ENCODE data around the gene GCNT2.
"Not testable (repeated sequence)": the region's sequence is repeated elsewhere in the genome, so short reads cannot be mapped to it uniquely, and the experiment has no call there.

The GCNT2 gene

DNA sequence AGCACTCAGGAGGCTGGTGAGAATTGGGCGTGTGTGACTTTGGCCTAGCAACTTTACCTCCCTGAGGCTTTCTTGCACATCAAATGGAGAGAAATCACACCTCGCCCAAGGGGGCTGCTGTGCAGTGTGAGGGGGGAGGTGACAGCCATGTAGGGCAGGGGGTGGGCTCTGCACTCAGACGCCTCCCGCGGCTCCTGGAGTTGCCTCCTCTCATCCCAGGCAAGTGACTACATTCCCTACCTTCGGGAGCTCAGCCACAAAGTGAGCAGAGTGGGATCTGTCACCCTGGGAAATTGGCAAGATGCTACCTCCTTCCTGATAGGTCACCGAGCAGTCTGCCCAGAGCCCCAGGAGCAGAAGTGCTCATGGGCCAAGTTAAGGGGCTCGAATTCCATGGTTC is 56.0 kb downstream of the GCNT2 start:
- in situ Hi-C loops (cut with MboI; ENCODE audit: low sequenced_read_pairs) = no loop called here

DNA sequence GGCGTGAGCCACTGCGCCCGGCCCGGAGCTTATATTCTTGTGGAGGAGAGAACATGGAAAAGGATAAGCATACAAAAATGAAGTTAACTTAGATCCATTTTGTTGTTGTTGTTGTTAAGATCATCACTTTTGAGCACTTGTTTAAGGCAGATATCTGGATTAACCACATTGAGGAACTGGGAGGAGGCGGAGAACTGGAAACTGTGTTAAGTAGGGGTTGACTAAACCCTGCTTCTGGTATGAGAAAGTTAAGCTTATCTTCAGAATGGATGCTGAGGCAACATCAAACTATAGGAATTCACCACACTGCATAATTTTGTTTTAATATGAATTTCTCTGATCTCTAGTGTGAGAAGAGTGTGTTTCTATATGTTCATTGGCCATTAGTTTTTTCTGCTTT is 57.6 kb downstream of the GCNT2 start:
- in situ Hi-C loops (cut with MboI; ENCODE audit: low sequenced_read_pairs) = no loop called here

DNA sequence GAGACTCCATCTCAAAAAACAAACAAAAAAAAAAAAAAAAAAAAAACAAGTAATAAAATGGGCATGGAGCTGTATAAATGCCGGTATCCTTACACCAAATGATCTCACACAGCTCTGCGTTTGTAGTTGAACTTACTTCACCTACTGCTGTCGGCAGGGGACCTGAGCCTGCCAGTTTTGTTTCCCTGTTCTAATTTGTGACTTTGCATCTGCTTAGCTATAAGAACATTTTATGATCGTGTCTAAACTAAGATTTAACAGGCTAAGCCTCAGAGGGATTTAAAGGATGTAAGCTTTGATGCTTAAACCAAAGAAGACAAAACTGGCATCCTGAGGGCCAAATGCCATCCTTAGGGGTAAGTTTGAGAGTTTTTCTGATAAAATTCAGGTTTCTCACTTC is 58.7 kb downstream of the GCNT2 start:
- in situ Hi-C loops (cut with MboI; ENCODE audit: low sequenced_read_pairs) = no loop called here

DNA sequence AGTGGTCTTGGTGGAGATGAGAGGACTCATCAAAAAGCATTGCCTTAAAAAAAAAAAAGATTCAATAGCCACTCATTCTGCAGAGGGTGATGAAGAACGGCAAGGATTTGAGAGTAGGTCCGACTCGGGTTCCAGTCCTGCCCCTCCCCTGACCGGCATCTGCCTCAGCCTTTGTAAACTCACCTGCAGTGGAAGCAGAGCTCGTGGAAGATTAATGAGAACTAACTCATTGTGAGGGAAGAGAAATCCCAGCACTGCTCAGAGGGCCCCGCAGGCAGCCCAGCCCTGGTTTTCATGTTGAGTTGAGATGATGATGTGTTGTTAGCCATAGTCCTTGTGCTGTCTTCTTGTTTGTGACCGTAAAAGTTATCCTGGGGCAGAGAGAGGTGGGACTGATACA is 59.4 kb downstream of the GCNT2 start:
- in situ Hi-C loops (cut with MboI; ENCODE audit: low sequenced_read_pairs) = no loop called here

DNA sequence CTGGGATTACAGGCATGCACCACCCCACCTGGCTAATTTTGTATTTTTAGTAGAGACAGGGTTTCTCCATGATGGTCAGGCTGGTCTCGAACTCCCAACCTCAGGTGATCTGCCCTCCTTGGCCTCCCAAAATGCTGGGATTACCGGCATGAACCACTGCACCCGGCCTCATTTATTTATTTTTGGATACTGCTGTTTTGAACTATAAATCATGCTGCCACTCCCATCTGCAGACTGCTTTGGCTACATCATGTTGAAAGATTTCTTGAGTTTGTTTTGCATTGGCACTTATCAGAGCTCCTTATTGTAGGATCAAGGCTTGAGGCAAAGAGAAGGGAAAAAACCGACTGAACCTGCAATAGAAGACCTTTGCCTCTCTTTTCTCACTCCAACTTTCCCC is 60.3 kb downstream of the GCNT2 start:
- in situ Hi-C loops (cut with MboI; ENCODE audit: low sequenced_read_pairs) = not testable (repeated sequence)

DNA sequence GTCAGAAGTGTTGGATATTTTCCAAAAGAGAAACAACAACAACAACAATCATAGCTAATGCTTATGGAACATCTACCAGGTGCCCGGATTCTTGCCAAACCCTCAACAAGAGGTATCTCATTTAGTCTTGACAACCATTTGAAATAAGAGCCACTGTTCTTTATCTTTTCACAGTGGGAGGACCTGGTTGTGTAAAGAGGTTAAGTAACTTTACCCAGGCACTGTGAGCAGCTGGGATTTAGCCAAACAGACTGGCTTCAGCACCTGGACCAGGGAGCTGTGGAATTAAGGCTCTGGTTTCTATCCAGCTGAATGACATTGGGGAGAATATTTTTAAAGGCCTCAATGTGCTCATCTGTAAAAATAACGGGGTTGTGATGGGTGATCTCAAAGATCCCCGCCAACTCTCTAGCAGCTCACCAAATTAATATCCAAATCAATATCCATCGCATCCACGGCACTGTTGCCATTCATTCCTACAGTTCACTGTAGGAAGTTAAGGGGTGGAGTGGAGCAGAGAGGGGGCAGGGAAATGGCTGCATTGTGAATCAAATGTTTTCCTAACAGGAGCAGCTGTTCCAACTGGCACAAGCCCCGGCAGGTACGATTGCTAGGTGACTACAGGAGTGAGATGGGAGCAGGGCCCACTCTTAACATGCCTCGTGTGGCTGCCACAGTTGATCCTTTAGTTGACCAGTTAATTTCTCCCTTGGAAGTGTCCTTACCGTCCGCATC is 61.8 kb downstream of the GCNT2 start:
- in situ Hi-C loops (cut with MboI; ENCODE audit: low sequenced_read_pairs) = no loop called here

DNA sequence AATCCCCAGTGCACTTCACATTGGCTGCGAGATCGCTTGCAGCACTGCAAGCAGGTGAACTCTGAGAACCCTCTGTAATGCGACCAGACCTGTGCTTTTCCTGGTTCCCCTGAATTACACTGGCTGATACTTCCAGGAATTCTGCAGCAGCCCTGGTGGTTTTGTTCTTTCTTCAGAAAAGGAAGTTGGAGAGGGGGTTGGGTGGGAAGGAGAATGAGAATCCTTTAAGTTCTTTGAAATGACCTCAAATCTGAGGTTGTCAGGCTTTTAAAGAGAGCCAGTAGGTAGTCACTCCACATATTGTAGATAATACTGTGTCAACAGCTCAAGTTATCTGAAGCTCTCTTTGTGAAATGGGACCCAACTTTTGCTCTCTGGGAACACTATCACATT is 62.4 kb downstream of the GCNT2 start:
- in situ Hi-C loops (cut with MboI; ENCODE audit: low sequenced_read_pairs) = no loop called here

DNA sequence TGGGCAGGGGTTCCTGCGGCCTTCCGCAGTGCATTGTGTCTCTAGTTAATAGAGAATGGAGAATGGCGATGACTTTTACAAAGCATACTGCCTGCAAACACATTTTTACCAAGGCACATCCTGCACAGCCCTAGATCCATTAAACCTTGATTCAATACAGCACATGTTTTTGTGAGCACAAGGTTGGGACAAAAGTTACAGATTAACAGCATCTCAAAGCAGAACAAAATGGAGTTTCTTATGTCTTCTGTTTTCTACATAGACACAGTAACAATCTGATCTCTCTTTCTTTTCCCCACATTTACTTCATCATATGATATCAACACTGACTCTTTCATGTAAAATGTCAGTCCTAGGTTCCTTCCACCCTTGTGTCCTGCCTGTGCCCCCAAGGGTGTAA is 63.5 kb downstream of the GCNT2 start:
- in situ Hi-C loops (cut with MboI; ENCODE audit: low sequenced_read_pairs) = no loop called here

DNA sequence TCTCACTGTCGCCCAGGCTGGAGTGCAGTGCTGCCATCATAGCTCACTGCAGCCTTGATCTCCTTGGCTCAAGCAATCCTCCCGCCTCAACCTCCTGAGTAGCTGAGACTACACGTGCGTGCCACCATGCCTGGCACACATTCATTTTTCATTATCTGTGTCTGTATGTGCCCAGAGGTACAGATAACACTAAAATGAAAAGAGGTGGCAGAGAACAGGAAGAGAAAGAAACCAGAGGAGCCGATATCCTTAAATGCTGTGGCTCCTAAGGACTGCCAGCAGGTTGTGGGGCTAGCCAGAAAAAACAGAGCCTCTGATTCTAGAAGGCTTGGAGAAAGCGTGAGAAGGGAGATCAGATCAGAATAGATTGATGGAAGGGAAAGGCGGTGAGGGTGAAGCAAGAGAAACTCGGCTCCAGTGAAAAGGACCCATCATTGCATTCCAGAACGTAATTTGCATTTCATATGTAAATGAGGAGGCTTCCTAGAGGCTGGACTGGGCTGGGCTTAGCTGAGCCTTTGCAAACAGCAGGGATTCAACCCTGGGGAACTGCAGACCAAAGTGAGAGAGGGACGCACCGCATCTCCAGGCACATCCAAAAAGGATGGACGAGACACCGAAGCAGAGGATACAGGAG is 64.2 kb downstream of the GCNT2 start:
- in situ Hi-C loops (cut with MboI; ENCODE audit: low sequenced_read_pairs) = no loop called here

DNA sequence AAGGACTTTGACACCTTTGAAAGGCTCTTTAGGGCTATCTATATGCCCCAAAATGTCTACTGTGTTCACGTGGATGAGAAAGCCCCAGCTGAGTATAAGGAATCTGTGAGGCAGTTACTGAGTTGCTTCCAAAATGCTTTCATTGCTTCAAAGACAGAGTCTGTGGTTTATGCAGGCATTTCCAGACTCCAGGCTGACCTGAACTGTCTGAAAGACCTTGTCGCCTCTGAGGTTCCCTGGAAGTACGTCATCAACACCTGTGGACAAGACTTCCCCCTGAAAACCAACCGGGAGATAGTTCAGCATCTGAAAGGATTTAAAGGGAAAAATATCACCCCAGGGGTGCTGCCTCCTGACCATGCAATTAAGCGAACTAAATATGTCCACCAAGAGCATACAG is 65.2 kb downstream of the GCNT2 start:
- in situ Hi-C loops (cut with MboI; ENCODE audit: low sequenced_read_pairs) = no loop called here

DNA sequence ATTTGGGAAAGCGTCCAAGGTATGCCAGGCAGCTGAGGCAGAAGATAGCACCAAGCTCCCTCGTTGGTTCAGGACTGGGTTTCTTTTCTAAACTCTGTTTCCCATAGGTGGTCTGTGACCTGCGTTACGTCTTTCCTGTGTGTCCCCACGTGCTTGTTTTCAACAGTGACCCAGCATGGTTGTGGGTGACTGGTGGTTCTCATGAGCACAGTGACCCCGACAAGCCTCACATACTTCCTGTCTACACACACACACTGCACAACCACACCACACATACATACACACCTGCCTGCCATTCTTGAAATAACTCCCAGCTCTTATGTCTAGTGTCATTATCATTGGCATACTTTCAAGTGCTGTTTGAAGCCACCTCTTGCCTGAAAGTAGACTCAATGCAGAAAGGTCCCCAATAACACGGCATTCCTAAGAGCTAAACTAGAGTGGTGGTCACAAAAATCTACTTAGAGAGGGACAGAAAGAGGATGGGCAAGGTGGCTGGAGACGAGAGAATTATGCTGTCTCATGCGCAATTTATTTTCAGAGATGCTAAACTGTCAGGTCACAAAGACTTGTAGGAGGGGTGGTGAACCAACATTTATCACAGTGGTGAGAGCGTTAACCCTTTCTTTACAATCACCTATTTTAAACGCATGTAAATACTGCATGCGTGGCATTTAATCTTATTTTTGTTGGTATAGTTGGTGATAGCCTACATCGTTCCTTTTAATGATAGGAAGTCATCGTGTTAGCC is 66.7 kb downstream of the GCNT2 start:
- in situ Hi-C loops (cut with MboI; ENCODE audit: low sequenced_read_pairs) = no loop called here

DNA sequence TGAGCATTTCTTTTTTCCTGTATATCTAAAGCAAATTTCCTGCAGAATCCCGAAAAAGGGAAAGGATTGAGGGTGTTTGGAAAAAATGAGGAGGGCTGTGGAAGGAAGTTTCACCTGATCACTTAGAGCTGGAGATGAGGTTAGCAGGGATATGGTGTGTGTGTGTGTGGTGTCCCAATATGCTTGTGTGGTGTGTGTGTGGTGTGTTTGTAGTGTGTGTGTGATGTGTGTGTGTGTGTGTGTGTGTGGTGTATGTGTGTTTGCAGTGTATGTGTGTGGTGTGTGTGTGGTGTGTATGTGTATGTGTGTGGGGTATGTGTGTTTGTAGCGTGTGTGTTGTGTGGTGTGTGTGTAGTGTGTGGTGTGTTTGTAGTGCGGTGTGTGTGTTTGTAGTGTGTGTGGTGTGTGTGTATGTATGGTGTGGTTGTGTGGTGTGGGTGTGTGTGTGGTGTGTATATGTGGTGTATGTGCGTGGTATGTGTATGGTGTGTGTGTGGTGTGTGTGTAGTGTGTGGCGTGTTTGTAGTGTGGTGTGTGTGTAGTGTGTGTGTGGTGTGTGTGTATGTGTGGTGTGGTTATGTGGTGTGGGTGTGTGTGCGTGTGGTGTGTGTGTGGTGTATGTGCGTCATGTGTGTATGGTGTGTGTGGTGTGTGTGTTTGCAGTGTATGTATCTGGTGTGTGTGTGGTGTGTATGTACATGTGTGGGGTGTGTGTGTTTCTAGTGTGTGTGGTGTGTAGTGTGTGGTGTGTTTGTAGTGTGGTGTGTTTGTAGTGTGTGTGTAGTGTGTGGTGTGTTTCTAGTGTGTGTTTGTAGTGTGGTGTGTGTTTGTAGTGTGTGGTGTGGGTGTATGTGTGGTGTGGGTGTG is 67.6 kb downstream of the GCNT2 start:
- in situ Hi-C loops (cut with MboI; ENCODE audit: low sequenced_read_pairs) = no loop called here

DNA sequence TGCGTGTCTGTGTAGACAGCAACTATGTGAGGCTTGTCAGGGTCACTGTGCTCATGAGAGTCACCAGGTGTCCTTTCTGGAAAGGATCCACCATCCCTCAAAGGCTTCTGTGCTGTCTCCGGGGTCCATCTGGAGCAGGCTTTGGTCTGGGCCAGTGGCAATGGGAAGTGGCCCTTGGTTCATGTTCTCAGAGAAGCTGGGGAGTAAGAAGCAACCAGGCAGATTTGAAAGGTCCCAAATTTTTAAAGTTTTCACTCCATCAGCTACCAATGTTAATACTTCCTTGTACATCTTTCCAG is 68.2 kb downstream of the GCNT2 start:
- in situ Hi-C loops (cut with MboI; ENCODE audit: low sequenced_read_pairs) = no loop called here

DNA sequence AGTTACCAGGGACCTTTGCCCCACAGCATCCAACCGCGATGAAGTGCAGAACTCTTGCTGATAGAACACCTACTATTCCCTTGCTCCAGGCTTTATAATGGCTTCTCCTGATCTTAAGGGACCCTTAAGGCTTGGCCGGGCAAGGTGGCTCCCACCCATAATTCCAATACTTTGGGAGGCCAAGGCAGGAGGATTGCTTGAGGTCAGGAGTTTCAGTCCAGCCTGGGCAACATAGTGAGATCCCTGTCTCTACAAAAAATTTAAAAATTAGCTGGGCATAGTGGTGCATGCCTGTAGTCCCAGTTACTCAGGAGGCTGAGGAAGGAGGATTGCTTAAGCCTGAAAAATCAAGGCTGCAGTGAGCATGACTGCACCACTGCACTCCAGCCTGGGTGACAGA is 68.8 kb downstream of the GCNT2 start:
- in situ Hi-C loops (cut with MboI; ENCODE audit: low sequenced_read_pairs) = no loop called here

DNA sequence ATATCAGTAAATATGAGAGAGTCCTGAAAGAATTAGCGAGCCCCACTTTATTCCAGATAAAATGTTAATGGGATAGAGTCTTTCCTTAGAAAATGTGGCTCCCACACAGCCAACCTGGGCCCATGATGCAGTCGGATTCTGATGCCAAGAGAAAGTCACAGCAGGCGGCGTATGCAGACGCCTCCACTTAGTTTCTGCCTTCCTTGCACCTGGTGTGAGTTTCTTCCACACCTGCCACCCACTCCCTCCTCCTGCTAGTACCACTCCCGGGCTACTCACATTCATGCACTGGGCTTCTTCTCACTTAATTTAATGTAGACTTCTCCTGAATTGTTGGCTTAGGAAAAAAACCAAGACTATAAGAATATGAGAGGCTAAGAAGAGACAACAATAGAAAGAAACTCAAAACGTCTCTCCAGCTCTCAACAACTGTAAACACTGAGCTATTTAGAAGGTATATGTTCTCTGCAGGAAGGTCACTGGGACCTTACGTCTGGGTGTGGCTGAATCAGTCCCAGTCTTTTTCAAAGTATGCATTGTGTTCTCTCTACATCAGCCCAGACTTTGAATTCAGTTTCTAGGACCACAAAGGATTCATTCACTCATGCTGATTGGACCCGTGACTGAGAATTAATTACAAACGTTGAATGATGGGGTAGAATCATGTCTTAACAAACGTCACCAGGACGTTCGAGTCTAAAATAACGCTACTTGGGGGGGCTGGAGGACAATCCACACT is 70.4 kb downstream of the GCNT2 start:
- in situ Hi-C loops (cut with MboI; ENCODE audit: low sequenced_read_pairs) = no loop called here

DNA sequence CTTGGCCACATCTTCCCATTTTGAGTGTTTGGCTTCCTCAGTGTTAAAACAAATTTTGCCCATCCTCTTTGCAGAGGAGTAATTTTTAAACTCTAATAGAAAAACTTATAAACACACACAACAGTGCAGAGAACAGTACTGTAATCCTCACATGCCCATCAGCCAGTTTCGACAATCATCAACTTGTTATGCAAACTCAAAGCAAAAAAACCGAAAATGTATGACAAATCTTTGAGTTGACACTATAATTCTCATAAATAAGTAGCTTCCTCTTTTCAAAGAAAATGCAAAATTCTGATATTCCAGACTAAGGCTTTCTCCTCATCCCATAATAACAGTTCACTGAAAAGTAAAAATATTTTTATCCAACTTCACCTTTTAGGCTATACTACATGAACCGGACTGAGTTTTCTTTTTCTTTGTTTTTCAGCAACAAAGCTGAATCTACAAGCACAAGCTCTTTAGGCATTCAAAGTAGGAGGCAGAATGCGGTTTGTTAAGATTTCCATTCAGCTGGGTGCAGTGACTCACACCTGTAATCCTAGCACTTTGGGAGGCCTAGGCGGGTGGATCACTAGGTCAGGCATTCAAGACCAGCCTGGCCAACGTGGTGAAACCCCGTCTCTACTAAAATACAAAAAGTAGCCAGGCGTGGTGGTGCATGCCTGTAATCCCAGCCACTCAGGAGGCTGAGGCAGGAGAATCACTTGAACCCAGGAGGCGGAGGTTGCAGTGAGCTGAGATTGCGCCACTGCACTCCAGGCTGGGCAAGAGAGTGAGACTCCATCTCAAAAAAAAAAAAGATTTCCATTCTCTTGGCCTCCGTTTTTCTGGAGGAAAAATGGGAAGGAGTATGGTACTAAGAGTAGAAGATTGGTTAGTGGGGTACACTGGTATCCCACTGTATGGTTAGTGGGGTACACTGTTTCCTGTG is 74.8 kb downstream of the GCNT2 start:
- in situ Hi-C loops (cut with MboI; ENCODE audit: low sequenced_read_pairs) = no loop called here

DNA sequence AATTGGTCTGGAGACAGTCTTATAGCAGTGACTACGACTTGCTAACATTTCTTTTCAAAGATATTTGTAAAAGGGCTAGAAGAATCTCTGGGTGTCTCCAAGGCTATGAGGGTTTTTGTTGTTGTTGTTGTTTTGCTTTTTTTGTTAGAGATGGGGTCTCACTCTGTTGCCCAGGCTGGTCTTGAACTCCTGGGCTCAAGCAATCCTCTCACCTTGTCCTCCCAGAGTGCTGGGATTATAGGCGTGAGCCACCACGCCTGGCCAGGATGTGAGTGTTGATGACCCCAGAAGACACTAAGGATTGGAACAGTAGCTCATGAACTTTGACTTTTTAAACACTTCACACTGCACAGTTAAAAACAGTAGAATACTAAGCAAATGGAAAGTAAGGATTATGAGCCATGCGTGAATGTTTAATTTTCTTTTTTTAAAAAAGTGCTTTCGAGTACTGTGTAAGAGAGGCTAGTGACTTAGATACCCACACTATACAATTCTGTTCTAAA is 76.4 kb downstream of the GCNT2 start:
- in situ Hi-C loops (cut with MboI; ENCODE audit: low sequenced_read_pairs) = no loop called here

DNA sequence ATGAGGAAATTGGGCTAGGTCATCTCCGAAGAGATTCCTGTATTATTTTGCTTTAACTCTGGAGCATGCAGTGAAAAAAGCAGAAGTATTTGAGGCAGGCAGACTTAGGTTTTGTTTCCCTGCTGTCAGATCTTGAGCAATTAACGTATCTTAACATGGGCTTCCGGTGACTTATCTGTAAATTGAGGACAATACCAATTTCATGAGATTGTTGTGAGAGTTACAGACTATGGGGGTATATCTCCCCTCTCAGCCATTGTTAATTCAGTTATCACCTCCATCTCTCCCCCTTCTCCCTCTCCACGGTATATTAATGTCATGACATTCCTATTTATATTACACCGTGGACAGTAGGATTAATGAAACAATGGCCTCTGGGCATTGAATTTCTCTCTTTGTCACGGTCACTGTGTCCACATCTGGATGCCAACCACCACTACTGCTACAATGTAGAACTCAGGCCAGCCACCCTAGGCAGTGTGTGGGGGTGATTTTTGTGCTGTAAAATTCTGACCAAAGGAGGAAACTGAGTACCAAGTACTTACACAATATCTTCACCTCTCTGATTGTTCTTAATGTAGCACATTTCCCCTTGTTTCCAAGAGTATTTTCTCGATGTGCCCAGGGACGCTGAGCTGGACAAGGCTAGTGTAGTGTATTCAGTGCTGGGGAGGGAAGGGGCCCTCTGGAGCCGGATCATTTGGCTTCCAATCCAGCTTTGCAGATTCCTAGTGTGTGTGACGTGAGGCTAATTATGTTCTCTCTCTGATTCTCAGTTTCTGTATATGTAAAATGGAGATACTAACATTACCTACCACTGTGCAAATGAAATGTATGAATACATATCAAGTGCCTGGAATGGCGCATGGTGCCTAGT is 77.2 kb downstream of the GCNT2 start:
- in situ Hi-C loops (cut with MboI; ENCODE audit: low sequenced_read_pairs) = no loop called here

DNA sequence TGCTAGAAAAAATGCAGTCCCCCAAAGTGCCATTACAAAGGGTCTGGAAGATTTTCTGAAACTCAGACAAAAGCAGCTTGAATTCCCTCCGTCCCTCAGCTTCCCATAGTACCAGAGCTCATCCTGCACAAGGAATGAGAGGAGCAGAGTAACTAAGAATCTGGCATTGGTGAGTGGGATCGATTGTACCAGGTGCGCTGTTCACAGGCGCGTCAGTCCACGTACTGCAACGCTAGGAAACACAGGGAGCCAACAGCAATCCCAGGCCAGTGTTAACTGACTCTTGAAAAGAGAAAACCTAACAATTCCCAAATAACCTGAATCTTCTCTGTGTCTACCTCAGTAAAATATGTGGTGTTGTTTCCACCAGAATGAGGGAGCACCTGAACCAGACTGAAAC is 77.9 kb downstream of the GCNT2 start:
- in situ Hi-C loops (cut with MboI; ENCODE audit: low sequenced_read_pairs) = no loop called here

Data from HL-60/S4 treated with retinoic acid at 250 ng/mL for 4 days and 3 days (cell line).